OCI-LY7 (cell line): ENCODE results near the gene DENND4B.

ENCODE experiments used
- CTCF ChIP-seq: fragments of 200-600 bp; sonication (generic); conservative IDR thresholded peaks from 2 replicates; pipeline ENCODE4 v1.5.1; 2014; ENCODE audit warnings: mild to moderate bottlenecking, antibody characterized with exemption, low read length, moderate library complexity, mixed read lengths
- EZH2phosphoT487 ChIP-seq: fragments of 200-600 bp; sonication (generic); IDR thresholded peaks from 2 replicates; pipeline ENCODE4 v1.6.1; 2018; ENCODE audit warnings: low read depth, borderline replicate concordance, mild to moderate bottlenecking, mixed run types, antibody characterized with exemption, low read length, moderate library complexity, mixed read lengths

GRCh38 chr1:153899509-153899908, 47.0 kb downstream of the DENND4B start:
- no peak for TF ChIP-seq CTCF
- TF ChIP-seq EZH2phosphoT487 = no peak
